ENCODE data around the gene RGS3. TPM values are rescaled to one million over a fixed set of nuclear protein-coding genes. Genes with fewer than 3 reads are reported as not detected.

Gene RGS3
- total and polyA plus RNA-seq, 10 donors = 17.5 to 122 (median 82.5) TPM

DNA sequence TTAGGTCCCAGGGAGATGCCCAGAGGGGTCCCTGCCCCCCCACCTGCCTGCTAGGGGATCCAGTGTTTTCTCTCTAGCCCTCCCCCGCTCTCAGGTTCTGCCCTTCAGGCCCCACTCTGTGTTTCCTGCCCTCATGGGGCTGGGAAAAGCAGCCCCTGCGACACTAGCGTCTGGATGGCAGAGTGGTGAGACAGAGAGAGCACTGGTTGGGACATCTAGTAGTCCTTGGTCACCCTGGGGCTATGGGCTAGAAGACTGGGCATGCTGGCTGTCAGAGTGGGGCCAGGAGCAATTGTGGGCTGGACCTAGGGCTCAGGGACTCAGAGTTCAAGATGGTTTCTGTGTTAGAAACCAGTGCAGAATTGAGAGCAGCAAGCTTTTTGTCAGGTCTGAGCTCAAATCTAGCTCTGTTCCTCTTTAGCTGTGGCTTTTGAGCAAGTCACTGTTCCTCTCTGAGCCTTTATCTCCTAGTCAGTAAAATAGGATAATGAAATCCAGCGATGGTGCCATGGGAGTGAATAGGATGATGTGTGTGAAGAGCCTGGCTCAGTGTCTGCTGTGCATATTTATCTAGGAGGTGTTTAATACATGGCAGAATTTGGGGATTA is 39.0 kb downstream of the RGS3 start:
- H3K4me1 ChIP-seq = peaks cover 3 to 61% (median 35%) of the 10 kb centered on the region in 6 donors
- DNase-seq = peak; percentile 71
- H3K4me3 ChIP-seq = peak overlapping the region; percentile 8 to 70 (median 44)
- H3K27me3 ChIP-seq (replicated peaks in 1 of 7) = no peaks in the 10 kb centered on the region
- H3K36me3 ChIP-seq = peaks cover 0 to 14% (median 5%) of the 10 kb centered on the region in 6 donors
- TF ChIP-seq POLR2AphosphoS5 (IDR thresholded peaks at IDR 0.05) (no peak), POLR2A (IDR thresholded peaks at IDR 0.05) (no peak)
- TF ChIP-seq, protein P1, sequence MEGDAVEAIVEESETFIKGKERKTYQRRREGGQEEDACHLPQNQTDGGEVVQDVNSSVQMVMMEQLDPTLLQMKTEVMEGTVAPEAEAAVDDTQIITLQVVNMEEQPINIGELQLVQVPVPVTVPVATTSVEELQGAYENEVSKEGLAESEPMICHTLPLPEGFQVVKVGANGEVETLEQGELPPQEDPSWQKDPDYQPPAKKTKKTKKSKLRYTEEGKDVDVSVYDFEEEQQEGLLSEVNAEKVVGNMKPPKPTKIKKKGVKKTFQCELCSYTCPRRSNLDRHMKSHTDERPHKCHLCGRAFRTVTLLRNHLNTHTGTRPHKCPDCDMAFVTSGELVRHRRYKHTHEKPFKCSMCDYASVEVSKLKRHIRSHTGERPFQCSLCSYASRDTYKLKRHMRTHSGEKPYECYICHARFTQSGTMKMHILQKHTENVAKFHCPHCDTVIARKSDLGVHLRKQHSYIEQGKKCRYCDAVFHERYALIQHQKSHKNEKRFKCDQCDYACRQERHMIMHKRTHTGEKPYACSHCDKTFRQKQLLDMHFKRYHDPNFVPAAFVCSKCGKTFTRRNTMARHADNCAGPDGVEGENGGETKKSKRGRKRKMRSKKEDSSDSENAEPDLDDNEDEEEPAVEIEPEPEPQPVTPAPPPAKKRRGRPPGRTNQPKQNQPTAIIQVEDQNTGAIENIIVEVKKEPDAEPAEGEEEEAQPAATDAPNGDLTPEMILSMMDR (IDR thresholded peaks at IDR 0.05 in 8 of 11, conservative IDR thresholded peaks at IDR 0.05 in 3 of 11) = no peak
- WGBS, 5 donors = 61 to 90% (median 70%) methylated on average over 4 of the region's 4 CpGs
- no peaks in the 10 kb centered on the region for H3K9me3 ChIP-seq
- H3K27ac ChIP-seq = peak overlapping the region; percentile 29 to 83 (median 78)
- intact Hi-C loops (cut with DNase I; ENCODE audit: low total_unique reads) = loop anchor here (10.0 kb wide), 1 partner anchor 48 kb away; no protein-coding TSS in a partner anchor

DNA sequence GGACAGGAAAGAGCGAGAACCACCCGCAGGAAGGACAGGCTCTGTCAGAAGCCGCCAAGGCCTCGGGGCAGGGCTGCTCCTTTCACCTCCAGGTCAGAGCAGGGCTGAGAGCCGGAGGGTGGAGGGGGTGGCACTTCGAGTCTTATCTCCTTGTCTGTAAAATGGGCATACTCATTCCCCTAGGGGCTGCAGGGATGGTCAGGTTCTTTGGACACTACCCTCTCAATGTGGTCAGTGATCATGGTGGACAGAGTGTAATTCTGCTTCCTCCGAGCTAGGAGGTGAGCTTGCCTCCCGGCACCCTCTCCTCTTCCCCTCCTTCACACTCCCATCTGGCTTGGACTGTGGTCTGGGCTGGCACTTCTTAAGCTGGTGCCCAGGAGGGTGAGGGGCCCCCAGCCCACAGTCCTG is 39.6 kb downstream of the RGS3 start:
- peak overlapping the region; percentile 13 to 70 (median 44) for H3K4me3 ChIP-seq

DNA sequence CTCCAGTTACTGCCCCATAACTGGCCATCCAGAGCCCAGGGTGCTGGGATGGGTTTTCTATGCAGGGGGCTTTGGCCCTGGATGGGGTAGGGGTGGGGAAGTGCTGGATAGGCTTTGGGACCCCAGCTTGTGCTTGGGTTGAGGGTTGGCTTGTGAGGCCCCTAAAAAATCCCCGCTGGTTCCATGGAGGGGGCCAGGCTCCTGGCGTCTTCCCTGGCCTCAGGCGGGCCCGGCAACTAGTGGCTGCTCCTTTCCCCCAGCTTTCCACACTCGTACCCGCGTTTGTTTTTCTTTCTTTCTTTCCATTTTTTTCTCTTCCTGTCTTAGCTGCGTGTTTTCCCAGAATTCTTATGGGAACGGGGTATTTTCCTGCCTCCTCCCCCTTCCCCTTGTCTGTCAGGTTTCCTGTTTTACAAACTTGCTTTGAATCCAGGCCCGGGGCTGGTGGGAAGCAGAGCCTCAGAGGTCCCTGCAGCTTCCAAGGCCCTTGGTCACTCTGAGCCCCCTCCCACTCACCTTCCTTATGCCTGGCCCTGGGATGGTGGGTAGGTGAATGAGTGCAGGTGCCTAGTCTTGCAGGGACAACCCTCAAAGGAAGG is 40.2 kb downstream of the RGS3 start:
- 57 to 74% (median 65%) methylated on average over 10 of the region's 10 CpGs for WGBS, 5 donors
- Histone ChIP-seq H3K9me3 (no peaks in the 10 kb centered on the region), H3K4me3 (peak overlapping the region; percentile 13 to 70 (median 44)), H3K4me1 (peaks cover 12 to 73% (median 45%) of the 10 kb centered on the region in 6 donors), H3K36me3 (peaks cover 0 to 24% (median 8%) of the 10 kb centered on the region in 6 donors), H3K27me3 (replicated peaks in 1 of 7) (no peaks in the 10 kb centered on the region), H3K27ac (peak overlapping the region; percentile 8 to 83 (median 78))
- no peak for TF ChIP-seq POLR2A (IDR thresholded peaks at IDR 0.05)
- TF ChIP-seq POLR2AphosphoS5 (IDR thresholded peaks at IDR 0.05) = no peak
- TF ChIP-seq, protein P1 (IDR thresholded peaks at IDR 0.05 in 8 of 11, conservative IDR thresholded peaks at IDR 0.05 in 3 of 11) = no peak
- DNase-seq = peak; percentile 57
- intact Hi-C loops (cut with DNase I; ENCODE audit: low total_unique reads) = loop anchor here (10.0 kb wide), 1 partner anchor 49 kb away; no protein-coding TSS in a partner anchor

More for the DNA sequence above, 39.6 kb downstream of the RGS3 start:
- peak overlapping the region; percentile 8 to 83 (median 78) for H3K27ac ChIP-seq
- 66 to 84% (median 71%) methylated on average over 7 to 8 of the region's 8 CpGs for WGBS, 5 donors
- H3K4me1 ChIP-seq = peaks cover 7 to 67% (median 41%) of the 10 kb centered on the region in 6 donors
- H3K36me3 ChIP-seq = peaks cover 0 to 18% (median 6%) of the 10 kb centered on the region in 6 donors
- no peaks in the 10 kb centered on the region for H3K27me3 ChIP-seq (replicated peaks in 1 of 7)
- TF ChIP-seq POLR2A (IDR thresholded peaks at IDR 0.05) = no peak
- TF ChIP-seq, protein P1 (IDR thresholded peaks at IDR 0.05 in 8 of 11, conservative IDR thresholded peaks at IDR 0.05 in 3 of 11) = no peak
- TF ChIP-seq POLR2AphosphoS5 (IDR thresholded peaks at IDR 0.05) = peak in 1 of 3 donors; percentile 67
- no peaks in the 10 kb centered on the region for H3K9me3 ChIP-seq
- DNase-seq = peak; percentile 79
- intact Hi-C loops (cut with DNase I; ENCODE audit: low total_unique reads) = loop anchor here (10.0 kb wide), 1 partner anchor 48 kb away; no protein-coding TSS in a partner anchor
